Muscle of back (tissue), 13 donors: ENCODE results near the gene NR2F2. TPM values are rescaled to one million over a fixed set of nuclear protein-coding genes. Genes with fewer than 3 reads are reported as not detected.
A peak's percentile ranks its signal among the peaks of the same experiment; 100 is the strongest.

Experiments
- DNase-seq, 3 donors: peaks; one replicate each; pipeline versions ENCODE4 v3.0.0 to v3.0.0-alpha.2; 2013
- long read RNA-seq, 9 donors: transcript quantifications; one replicate each; lab custom pipeline, GENCODE V29; 2026
- polyA plus RNA-seq, 10 donors: library from polyadenylated mRNA; unstranded; fragments of 120-200 nt; gene quantifications; one replicate each; pipeline ENCODE4 v1.2.1, GENCODE V29; 2013; ENCODE audit not compliant: insufficient read length in 10 of 10

Gene NR2F2
- 10 to 100 TPM; 38.6 to 57.1 (median 51.9) TPM for polyA plus RNA-seq
- long read RNA-seq, donor 1, full-length matches to known transcripts = 9 of 14 reads
- long read RNA-seq, donor 1, partial matches to known transcripts = 5 of 14 reads
- long read RNA-seq, donor 1, other reads (novel, unspliced or antisense) = 0 of 14 reads
- long read RNA-seq, donor 2, full-length matches to known transcripts = 6 of 6 reads
- long read RNA-seq, donor 2, partial matches to known transcripts = 0 of 6 reads
- long read RNA-seq, donor 2, other reads (novel, unspliced or antisense) = 0 of 6 reads
- long read RNA-seq, donor 3 = 0 reads
- long read RNA-seq, donor 4, full-length matches to known transcripts = 7 of 7 reads
- long read RNA-seq, donor 4, partial matches to known transcripts = 0 of 7 reads
- long read RNA-seq, donor 4, other reads (novel, unspliced or antisense) = 0 of 7 reads
- long read RNA-seq, donor 5, full-length matches to known transcripts = 10 of 28 reads
- long read RNA-seq, donor 5, partial matches to known transcripts = 18 of 28 reads
- long read RNA-seq, donor 5, other reads (novel, unspliced or antisense) = 0 of 28 reads
- long read RNA-seq, donor 6, full-length matches to known transcripts = 19 of 24 reads
- long read RNA-seq, donor 6, partial matches to known transcripts = 5 of 24 reads
- long read RNA-seq, donor 6, other reads (novel, unspliced or antisense) = 0 of 24 reads
- long read RNA-seq, donor 7, full-length matches to known transcripts = 11 of 11 reads
- long read RNA-seq, donor 7, partial matches to known transcripts = 0 of 11 reads
- long read RNA-seq, donor 7, other reads (novel, unspliced or antisense) = 0 of 11 reads
- long read RNA-seq, donor 8, full-length matches to known transcripts = 8 of 8 reads
- long read RNA-seq, donor 8, partial matches to known transcripts = 0 of 8 reads
- long read RNA-seq, donor 8, other reads (novel, unspliced or antisense) = 0 of 8 reads
- long read RNA-seq, donor 9, full-length matches to known transcripts = 4 of 4 reads
- long read RNA-seq, donor 9, partial matches to known transcripts = 0 of 4 reads
- long read RNA-seq, donor 9, other reads (novel, unspliced or antisense) = 0 of 4 reads

DNA sequence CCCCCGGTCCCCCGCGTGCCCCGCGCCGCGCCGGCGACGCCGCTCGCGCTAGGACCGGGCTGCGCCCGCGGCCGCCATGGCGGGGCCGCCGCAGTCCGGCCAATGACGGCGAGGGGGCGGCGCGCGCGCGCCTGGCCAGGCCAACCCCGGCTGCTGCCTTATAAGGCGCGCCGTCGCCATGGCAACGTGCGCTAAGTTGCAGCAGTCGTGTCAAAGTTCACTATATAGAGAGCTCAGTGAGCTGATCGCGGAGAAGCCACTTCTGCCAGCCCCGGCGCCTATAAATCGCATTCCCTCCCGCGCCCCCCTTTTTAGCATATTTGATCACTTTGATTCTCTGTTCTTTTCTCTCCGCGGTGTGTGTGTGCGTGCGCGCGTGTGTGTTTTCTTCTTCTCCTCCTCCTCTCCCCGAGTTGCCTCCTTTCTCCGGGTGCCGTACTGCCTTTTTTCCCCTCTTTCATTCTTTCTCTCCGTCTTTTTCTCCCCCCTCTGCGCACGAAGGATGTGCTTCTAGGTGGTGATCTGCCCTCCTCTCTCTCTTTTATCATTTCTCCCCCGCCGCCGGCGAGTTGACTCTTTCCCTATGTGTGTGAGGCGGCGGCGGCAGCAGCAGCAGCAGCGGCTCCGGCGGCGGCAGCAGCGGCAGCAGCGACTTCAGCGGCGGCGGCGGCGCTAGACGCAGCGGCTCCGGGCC lies at the start of gene NR2F2:
NR2F2 (plus strand) TSS at position 251 of the 694 bp plus-strand sequence. CDS start 1,406 bp downstream, outside the sequence.
- DNase-seq = peak; percentile 99

DNA sequence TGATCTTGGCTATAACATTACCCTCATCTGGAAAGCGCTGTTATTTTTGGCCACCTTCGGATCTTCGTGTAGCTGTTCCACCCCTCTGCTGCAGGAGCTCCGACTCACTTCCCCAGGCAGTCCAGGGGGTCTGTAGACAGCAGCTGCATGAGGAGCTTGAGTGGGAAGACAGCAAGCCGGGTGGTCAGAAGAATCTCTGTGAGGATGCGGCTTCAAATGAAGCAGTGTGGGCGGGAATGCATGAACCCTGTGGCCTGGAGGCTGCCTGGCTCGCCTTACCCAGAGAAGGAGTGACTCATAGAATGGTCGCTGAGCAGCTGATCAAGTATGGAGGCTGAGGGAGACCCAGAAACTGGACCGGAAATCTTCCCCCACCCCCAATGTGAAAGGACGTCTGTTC lies 45.2 kb upstream of the NR2F2 start:
- DNase-seq = peak; percentile 36 to 88 (median 74)

DNA sequence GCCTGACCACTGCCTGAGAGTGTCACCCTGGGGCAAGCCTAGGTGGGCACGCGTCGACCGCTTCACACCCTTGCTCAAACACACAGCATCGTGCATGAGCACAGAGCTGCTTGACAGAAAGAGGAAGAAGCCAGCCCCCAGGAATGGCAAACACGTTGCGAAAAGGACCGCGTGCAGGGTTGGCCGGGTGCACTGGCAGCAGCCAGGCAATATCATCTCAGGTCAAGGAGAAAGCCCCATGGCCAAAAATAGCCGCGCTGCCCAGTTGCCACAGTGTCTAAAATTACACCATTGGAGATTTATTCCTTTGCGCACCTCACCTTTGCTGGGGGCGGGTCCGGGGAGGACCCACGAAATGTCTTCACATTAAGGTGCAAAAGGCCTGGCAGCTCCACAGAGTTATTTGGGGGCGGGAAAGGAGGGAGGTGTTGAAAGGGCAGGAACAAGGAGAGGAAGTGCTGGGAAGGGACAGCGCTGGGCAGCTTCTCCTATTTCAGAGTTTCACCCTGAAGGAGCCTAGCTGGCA lies 44.7 kb upstream of the NR2F2 start:
- peak in 2 of 3 donors; percentile 31 to 51 for DNase-seq

DNA sequence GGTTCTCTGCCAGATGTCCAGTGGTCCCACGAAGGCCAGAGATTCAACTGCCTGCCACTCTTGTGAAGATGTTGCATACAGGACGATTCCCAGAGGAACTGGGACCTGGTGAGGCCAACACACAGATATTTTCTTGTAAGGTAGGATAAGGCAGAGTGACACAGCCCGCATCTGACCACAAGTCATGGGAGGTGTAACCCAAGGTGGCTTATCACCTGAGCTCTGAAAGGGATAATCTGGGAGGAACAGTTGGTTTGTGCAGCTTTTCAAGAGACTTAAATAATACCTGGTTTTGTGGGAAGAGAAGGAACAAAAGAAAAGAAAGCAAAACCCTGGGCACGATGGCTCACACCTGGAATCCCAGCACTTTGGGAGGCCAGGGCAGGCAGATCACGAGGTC lies 39.8 kb upstream of the NR2F2 start:
- DNase-seq = no peak

DNA sequence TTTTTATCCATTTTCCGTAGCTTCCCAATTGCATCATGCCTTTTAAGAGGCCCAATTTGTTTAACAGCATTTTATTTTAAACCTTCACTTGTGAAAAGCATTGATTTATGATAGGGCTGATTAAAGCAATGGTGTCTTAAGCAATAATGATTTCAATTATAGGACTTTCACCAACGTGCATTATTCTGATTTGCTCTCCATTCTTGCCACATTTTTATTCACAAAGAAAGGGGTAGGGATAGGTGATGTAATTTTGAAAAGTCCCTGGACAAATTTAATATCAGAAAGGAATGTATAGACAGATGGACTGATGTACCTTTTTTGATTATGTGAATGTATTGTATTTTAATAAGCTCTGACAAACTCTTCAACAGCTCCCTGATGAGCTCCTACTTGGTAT lies 37.9 kb upstream of the NR2F2 start:
- no peak for DNase-seq

DNA sequence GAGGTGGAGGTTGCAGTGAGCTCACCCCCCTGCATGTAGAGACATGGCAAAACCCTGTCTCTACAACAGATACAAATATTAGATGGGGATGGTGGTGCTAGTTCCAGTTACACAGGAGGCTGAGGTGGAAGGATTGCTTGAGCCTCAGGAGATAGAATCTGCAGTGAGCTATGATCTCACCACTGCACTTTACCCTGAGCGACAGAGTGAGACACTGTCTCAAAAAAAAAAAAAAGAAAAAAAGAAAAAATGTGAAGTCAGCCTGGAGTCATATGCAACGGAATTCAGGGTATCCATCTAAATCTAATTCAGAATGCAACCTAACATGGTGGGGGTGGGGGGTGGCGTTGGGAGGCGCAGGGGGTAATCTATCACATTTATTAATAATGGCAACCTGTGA lies 37.1 kb upstream of the NR2F2 start:
- no peak for DNase-seq

DNA sequence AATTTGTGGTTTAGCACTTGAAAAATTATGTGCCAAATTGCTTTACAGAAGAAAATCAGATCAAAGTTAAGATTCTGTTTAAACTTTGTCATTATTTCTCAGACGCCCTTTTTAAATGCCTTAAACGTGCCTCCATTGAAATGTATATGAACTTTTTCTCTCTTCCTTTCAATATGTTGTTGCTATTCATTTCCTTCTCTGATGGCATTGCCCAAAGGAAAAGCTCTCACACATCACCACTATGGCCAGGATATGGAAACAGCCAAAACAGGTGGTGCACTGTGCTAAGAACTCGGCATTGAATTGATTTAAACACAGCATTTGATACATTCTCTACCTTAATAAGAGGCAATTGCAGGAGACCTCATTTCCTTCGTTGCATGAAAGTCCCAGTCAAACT lies 35.7 kb upstream of the NR2F2 start:
- DNase-seq = no peak

DNA sequence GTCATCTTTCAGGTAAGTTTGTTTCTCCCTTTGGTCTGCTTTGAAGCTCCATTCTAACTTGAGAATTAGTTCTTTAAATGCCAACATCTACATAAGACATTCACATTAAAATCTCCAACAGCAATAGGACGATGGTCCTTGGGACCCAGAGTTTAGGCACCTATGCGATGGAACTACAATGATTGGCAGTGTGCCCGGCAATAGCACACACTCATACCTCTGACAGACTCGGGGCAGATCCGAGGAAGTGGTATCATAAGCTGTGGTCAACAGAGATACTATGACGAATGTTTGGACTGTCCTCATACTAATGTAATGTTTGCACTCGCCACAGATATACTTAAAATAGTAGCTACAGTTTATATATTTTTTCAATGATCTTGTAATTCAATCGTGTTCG lies 34.2 kb upstream of the NR2F2 start:
- no peak for DNase-seq

DNA sequence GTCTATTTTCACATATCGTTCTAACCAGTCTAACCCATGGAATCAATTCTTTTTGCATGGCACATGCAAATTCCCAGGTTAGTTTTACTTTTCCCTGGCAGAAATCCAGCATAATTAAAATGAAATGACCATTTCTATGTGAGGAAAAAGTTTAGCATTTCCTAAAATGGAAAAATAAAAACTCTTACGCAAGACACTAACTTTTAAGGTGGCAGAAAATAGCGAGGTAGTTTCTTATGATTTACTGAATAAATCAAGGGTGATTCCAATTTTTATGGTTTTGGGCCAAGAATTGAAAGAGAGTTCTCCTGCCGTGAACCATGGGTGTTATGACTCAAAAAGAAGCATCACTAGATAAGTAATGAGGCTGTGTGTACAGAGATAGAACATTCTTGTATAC lies 32.7 kb upstream of the NR2F2 start:
- no peak for DNase-seq

DNA sequence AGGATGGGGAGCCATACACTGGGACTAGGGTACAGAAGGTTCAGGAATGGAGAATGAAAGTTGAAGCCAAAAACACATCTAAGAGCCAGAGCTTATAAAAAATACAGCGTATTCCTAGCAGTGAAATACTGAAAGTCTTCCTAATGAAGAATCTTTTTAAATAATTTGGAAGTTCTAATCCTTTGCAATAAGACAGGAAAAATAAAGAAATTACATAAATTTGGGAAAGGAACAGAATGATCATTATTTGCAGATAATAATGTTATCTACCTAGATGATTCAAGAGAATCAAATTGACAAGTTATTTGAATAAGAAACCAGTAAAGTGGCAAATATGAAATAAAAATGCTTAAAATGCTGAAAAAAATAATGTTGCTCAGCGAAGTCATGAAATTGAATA lies 32.3 kb upstream of the NR2F2 start:
- no peak for DNase-seq

DNA sequence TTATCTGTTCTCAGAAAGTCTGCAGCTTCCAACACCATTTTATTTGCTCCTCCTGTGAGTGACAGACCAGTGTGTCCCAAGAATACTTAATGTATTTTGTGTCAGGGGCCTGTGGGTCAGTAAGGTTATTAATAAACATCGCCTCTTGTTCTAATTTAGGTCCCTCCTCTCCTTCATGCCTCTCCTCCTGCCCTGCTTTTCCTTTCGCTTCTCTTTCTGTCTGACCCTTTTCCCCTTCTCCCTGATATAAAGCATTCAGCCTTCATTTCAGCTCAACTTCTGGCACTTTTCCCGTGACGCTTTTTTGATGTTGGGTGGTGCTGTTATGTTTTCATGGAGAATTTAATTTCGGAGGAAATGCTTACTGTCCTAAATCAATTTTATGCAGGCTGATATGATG lies 29.7 kb upstream of the NR2F2 start:
- DNase-seq = no peak

DNA sequence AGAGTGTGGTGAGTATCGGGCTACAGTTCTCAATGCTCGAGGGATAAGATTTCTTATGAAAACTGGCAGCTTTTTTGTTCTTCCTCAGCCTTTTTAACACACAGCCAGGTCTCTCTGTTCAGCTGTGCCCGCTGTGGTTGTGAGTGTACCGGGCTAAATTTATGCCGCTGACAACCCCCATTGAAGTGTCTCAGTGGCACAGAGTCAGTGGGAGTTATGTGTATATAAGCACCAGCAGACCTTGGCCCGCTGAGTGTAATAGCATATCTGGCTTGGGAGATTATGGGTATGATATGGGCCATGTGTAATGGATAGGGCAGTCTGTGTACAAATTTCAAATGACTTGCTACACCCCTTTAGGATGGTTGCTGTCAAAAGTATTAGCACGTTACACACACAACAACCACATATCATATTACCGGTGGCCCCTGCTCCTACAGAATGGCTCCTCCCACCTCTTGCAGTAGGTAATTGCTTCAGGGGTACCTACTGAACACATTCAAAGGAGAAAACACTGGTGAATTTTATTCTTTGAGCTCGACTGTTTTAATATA lies 26.9 kb upstream of the NR2F2 start:
- no peak for DNase-seq

DNA sequence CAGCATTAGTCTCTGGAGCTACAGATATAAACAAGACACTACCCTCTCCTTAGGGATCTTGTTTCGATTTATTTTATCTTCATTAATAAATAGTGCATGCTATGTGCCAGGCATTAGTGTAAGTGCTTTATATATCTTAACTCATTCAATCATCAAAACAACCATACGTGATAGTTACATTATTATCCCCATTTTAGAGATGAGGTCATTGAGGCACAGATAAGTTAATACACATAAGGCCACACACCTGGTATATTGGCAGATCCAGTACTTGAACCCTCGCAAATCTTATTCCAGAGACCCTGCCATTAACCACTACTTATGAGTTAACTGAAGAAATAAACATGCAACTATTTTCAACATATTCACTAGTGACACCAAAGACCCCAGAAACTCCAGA lies 25.7 kb upstream of the NR2F2 start:
- DNase-seq = no peak

DNA sequence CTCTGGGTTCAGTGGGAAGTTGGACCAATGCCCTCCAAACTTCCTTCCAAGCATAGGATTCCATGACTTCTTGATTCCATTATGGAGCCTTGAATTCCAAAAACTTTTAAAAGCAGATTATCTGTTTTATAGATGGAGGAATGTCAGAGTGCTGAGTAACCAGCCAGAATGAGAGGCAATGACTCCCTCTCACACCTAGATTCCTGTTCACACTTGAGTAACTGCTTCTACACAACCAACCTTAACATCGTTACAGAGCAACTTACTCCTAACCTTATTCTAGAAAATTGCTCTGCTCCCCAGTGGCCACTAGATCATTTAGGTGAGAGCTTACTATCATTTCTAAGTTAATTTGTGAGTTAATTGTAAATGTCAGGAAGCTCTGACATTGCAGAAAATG lies 24.2 kb upstream of the NR2F2 start:
- no peak for DNase-seq

DNA sequence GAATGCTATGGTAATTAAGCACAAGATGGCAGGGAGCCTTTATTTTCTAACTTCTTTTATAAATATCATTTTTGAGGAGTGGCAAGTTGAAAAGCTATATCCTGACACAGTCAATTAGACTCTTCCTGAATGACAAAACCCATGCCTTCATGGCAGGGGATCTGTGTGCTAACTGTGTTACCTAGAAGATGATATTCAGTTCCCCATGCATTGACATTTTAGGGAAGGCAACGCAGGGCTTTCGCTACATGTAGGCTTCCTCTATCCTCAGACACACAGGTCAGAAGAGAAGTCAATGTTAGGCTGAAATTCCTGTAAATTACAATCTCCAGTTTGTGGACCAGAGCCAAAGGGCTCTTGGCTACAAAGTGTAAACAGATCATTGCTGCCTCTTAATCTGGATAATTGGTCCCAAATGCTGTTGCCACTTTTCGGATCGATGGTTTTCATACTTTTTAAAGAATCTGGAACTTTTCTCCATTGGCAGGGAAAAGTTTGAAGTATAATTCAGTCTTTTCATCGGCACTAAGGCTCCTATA lies 22.6 kb upstream of the NR2F2 start:
- DNase-seq = peak in 1 of 3 donors; percentile 9

DNA sequence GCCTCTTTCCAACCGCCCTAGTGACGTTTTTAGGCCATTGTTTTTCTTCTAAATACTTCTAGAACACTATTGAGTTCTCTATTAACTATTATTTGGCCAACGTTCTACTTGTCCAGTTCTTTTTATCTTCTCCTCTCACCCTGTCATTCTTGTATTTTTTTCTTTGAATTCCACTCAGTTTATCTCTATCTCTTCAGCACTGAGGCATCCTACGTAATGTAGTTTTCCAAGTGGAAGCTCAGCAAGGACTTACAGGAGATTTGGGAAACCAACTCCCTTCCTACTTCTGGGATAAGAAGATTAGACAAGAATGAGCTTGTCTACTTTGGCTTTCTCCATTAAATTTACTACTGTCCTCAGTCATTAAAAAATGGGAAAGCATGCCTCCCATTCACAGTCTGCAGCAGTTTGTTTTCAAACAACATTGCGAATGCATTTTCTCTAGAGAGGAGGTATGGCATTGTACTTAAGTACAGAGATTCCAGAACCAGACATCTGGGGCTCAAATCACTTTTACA lies 21.3 kb upstream of the NR2F2 start:
- peak in 1 of 3 donors; percentile 22 for DNase-seq

DNA sequence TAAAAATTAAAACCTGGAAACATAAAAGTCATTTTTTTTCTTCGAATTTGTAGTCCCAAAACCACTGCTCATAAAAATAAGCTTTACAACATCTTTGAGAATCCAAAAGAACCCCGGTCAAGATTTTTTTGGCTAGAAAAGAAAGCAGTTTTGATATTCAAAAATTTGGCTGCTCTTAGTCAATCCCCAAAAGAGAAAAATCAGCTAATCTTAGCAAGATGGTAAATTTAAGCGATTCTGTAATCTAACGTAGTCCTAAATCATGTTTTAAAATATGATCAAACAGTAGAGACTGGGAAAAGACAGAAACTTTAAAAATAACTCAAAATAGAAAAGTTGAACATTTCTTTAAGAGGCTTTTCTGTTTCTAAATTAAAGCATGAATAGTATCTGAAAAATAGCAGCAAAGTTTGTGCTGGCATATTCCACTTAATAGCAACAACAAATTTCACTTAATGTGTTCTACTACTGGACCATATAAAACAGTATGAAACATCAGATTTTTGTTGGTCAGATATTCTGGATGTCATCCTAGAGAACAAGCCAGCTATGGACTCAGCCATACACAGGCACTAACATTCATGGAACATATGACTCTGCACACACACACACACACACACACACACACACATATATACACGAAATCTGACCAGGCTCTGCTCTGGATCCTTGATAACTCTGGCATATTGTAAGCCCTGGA lies 19.1 kb upstream of the NR2F2 start:
- peak in 1 of 3 donors; percentile 79 for DNase-seq

DNA sequence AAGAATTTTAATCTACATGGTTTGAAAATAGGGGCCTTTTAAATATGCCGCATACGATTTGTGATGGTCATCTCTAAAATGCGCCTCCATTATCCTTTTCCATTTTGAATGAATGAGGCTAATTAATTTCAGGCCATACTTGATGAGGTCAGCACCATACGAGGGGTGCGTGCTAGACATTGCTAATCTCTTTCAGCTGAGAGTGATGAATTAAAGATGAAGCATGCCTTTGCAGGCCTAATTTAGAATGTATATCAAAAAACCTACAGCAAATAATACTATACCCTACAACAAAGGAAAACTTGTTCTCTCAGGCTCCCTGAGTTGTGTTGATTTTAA lies 18.6 kb upstream of the NR2F2 start:
- no peak for DNase-seq

DNA sequence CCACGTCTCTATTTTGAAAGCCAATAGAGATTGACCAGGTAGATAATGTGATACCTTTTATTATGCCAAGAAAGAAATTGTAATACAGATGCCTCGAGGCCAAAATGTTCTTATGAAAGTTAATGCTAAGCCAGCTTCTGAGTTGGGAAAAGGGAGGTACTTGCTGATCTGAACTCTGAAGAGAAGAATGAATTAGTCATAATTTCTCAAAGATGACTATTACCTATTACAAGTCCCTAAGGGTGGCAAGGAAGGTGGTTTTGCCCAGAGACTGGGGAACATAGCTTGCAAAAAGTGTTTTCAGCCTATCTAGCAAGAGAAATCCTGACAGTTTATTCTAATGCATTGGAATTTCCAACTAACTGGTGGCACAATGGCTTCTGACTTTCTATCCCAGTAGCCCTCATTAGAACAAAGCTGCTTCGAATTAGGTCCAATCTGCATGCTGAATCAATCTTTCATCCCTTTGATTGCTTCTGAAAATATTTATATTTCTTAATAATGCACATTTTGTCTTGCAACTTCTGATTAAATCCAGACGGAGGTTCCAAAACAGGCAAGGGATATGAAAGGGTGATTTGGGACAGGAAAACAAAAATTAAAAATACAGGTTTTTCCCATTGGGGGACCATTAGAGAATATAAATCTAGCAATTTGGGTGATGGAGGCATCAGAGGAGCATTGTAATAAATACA lies 17.7 kb upstream of the NR2F2 start:
- no peak for DNase-seq

DNA sequence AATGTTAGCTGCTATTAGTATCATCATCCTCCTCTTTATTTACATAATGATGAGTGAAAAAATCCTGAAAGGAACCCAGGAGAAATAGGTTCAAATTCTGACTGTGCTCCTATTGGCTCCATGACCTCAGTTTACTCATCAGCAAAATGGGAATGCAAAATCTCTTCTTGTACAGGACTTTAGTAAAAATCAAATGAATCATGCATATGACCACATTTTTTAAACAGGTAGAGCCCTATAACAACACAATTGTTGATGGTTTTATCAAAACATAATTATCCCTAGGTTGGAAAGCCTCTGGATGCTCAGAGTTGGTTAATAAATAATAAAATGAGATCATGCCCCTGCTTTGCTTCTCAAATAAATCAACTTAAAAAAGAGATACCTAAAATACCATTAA lies 16.0 kb upstream of the NR2F2 start:
- no peak for DNase-seq
